K562 (cell line): Measurements from ENCODE around the gene SLAMF6. TPM values are rescaled to one million over a fixed set of nuclear protein-coding genes. Genes with fewer than 3 reads are reported as not detected.

Experiments
- ATAC-seq: fragments of 200-7000 bp; cut with Tn5 transposase; 3 replicates; pipeline ENCODE4 v1.9.1; 2020; ENCODE audit warnings: moderate library complexity
- BruUV-seq: library from RNA; stranded (reverse); fragments of 400-500 nt; replicated peaks from 2 replicates; lab custom pipeline; 2021; lab: Mats Ljungman, UMichigan
- CTCF ChIA-PET: fragments of 300-600 bp; formaldehyde crosslinking; extraction: SDS; loops from one replicate; lab custom pipeline; 2021; ENCODE audit warnings: low intra/inter-chr PET ratio; lab: Yijun Ruan, JAX
- POLR2A ChIA-PET: fragments of 300-600, 350-650 bp; sonication (Branson Sonifier 250); formaldehyde crosslinking; extraction: SDS; loops from one replicate; lab custom pipeline; 2021; ENCODE audit warnings: antibody characterized with exemption, inconsistent platforms; lab: Yijun Ruan, JAX
- DNase-seq, 4 experiments: peaks; one replicate each; pipeline versions ENCODE4 v3.0.0 to v3.0.0-alpha.2; 2011 to 2018; ENCODE audit warnings: low spot score in 3 of 4, mixed read lengths in 3 of 4; ENCODE audit errors: extremely low read depth in 1 of 4
- FAIRE-seq: peaks from 2 replicates; lab custom pipeline; 2011; peaks lifted over from hg19 to GRCh38; lab: Jason Lieb, UNC
- H2AFZ ChIP-seq: 2 replicates; pipeline ENCODE4 v1.6.0; 2011; ENCODE audit warnings: low read depth, low read length, control low read depth, inconsistent platforms
- H3K27ac ChIP-seq: fragments of 200-600 bp; 3 replicates; pipeline ENCODE4 v1.8.0; 2011; ENCODE audit warnings: low read depth, mild to moderate bottlenecking, control low read depth, inconsistent platforms, low read length, moderate library complexity, mixed read lengths; ENCODE audit errors: extremely low read depth
- H3K27me3 ChIP-seq, 2 experiments: fragments of 300-600 bp in 1 of 2; 2 replicates in 1 of 2; 3 replicates in 1 of 2; pipeline versions ENCODE4 v1.6.0 to v1.8.0; 2011; ENCODE audit warnings: inconsistent platforms in 2 of 2, low read length in 2 of 2, mild to moderate bottlenecking in 1 of 2, mixed read lengths in 1 of 2, moderate library complexity in 1 of 2; ENCODE audit not compliant: control insufficient read depth in 2 of 2, insufficient read depth in 2 of 2
- H3K36me3 ChIP-seq: fragments of 300-600 bp; 3 replicates; pipeline ENCODE4 v1.8.0; 2011; ENCODE audit warnings: mild to moderate bottlenecking, low read length, inconsistent platforms; ENCODE audit not compliant: control insufficient read depth, insufficient read depth
- H3K4me1 ChIP-seq, 2 experiments: fragments of 200-600 bp in 1 of 2; replicated peaks in 1 of 2; 2 replicates in 1 of 2; 3 replicates in 1 of 2; pipeline versions ENCODE4 v1.5.1 to v1.8.0; 2011; ENCODE audit warnings: inconsistent platforms in 2 of 2, low read length in 2 of 2, mild to moderate bottlenecking in 1 of 2, mixed read lengths in 1 of 2, moderate library complexity in 1 of 2; ENCODE audit not compliant: control insufficient read depth in 2 of 2, insufficient read depth in 2 of 2
- H3K4me2 ChIP-seq: 2 replicates; pipeline ENCODE4 v1.6.1; 2011; ENCODE audit warnings: low read length, control low read depth, inconsistent platforms, mixed read lengths; ENCODE audit not compliant: insufficient read depth
- H3K4me3 ChIP-seq: fragments of 200-600 bp; sonication (generic), shearing (Covaris generic); 2 replicates; pipeline ENCODE4 v1.5.1; 2016; ENCODE audit warnings: control low read depth, inconsistent platforms
- H3K79me2 ChIP-seq: fragments of 200-600 bp; 3 replicates; pipeline ENCODE4 v1.8.0; 2011; ENCODE audit warnings: low read length, inconsistent platforms; ENCODE audit not compliant: control insufficient read depth, insufficient read depth
- H3K9ac ChIP-seq, 2 experiments: 2 replicates each; pipeline versions ENCODE4 v1.6.0 to v1.6.1; 2011; ENCODE audit warnings: low read depth in 2 of 2, low read length in 2 of 2, control low read depth in 1 of 2, inconsistent platforms in 1 of 2, mild to moderate bottlenecking in 1 of 2, mixed read lengths in 1 of 2; ENCODE audit not compliant: insufficient read depth in 1 of 2
- H3K9me1 ChIP-seq: one replicate; pipeline ENCODE4 v1.6.0; 2011; ENCODE audit warnings: inconsistent platforms, mild to moderate bottlenecking, low read length, moderate library complexity; ENCODE audit not compliant: control insufficient read depth, insufficient read depth
- H3K9me3 ChIP-seq: replicated peaks from 2 replicates; pipeline ENCODE4 v1.5.1; 2011; ENCODE audit warnings: low read depth, low read length, inconsistent platforms; ENCODE audit not compliant: control insufficient read depth, insufficient read depth
- H4K20me1 ChIP-seq: replicated peaks from 2 replicates; pipeline ENCODE4 v1.6.1; 2011; ENCODE audit warnings: low read length, inconsistent platforms, mixed read lengths; ENCODE audit not compliant: control insufficient read depth, insufficient read depth
- ARID3B ChIP-seq: fragments of 250-450 bp; sonication (Bioruptor Pico); IDR thresholded peaks from 2 replicates; pipeline ENCODE4 v1.4.0; 2020; ENCODE audit warnings: borderline replicate concordance
- ATF2 ChIP-seq: sonication (generic); formaldehyde crosslinking; IDR thresholded peaks from 2 replicates; pipeline ENCODE4 v1.8.1; 2022; ENCODE audit warnings: missing genetic modification reagents
- CTCFL ChIP-seq: IDR thresholded peaks from 2 replicates; pipeline ENCODE4 v1.6.1; 2011; ENCODE audit warnings: borderline replicate concordance, low read depth, mild to moderate bottlenecking, moderate library complexity, low read length; ENCODE audit not compliant: insufficient read depth, poor library complexity, severe bottlenecking
- FOXA3 ChIP-seq, 2 experiments: fragments of 450-650 bp in 1 of 2; sonication (generic) in 1 of 2; formaldehyde crosslinking; IDR thresholded peaks in 1 of 2; conservative IDR thresholded peaks in 1 of 2; 2 replicates each; pipeline versions ENCODE4 v1.4.0 to v1.8.0; 2020 to 2022; ENCODE audit warnings: mild to moderate bottlenecking in 2 of 2, missing genetic modification reagents in 1 of 2
- NR4A1 ChIP-seq, 2 experiments: fragments of 250-450 bp in 1 of 2; fragments of 450-650 bp in 1 of 2; sonication (Bioruptor Pico) in 1 of 2; IDR thresholded peaks; 2 replicates each; pipeline versions ENCODE4 v1.4.0 to v1.6.1; 2016 to 2020; ENCODE audit warnings: mild to moderate bottlenecking in 2 of 2, missing compliant biosample characterization in 1 of 2, missing genetic modification characterization in 1 of 2, moderate library complexity in 1 of 2
- PCBP1 ChIP-seq: fragments of 200-400 bp; formaldehyde crosslinking; IDR thresholded peaks from 2 replicates; pipeline ENCODE4 v1.6.1; 2018; ENCODE audit warnings: mild to moderate bottlenecking, low read depth, low read length; ENCODE audit not compliant: poor library complexity, severe bottlenecking
- STAT5A ChIP-seq: IDR thresholded peaks from 2 replicates; pipeline ENCODE4 v1.6.1; 2012; ENCODE audit warnings: low read length, inconsistent platforms, borderline replicate concordance
- TSHZ1 ChIP-seq: fragments of 250-450 bp; sonication (Bioruptor Pico); IDR thresholded peaks from 2 replicates; pipeline ENCODE4 v1.4.0; 2020; ENCODE audit warnings: mild to moderate bottlenecking, moderate library complexity
- ZNF274 ChIP-seq: IDR thresholded peaks from 2 replicates; pipeline ENCODE4 v1.6.1; 2011; ENCODE audit warnings: low read depth, mild to moderate bottlenecking, low read length, moderate library complexity, borderline replicate concordance
- WGBS: fragments of 100-300 bp; shearing (Covaris generic); methylation state at CpG from one replicate; pipeline ENCODE4 v1.1.6; 2016; ENCODE audit warnings: low coverage, mixed read lengths; ENCODE audit not compliant: insufficient coverage; ENCODE audit errors: missing lambda C conversion rate; 5-methylcytosine and 5-hydroxymethylcytosine counted together
- in situ Hi-C: fragments of 300-500 bp; cut with MboI; formaldehyde crosslinking; loops from 4 replicates; pipeline ENCODE4 v1.15.0; 2018; ENCODE audit warnings: inconsistent platforms, mixed read lengths
- intact Hi-C: fragments of 100-400 bp; cut with micrococcal nuclease; formaldehyde crosslinking; loops from 2 replicates; pipeline ENCODE4 v1.14.2; 2022
- polyA plus RNA-seq, 8 experiments: library from polyadenylated mRNA; depleted of rRNA in 4 of 8; stranded (reverse) in 5 of 8; unstranded in 3 of 8; fragments of >200 nt; fragmentation: Nextera tagmentation in 2 of 8; fragmentation: Illumina TruSeq in 1 of 8; extraction: Ambion mirVana in 2 of 8; extraction: Trizol in 1 of 8; gene quantifications; 2 replicates each; pipeline versions ENCODE4 v1.2.1 to v1.2.3, GENCODE V29; 2011 to 2014; ENCODE audit warnings: inconsistent platforms in 1 of 8, missing spikeins in 1 of 8
- total RNA-seq, 7 experiments: library from RNA; depleted of rRNA in 6 of 7; stranded (reverse); fragments of >200 nt in 6 of 7; fragmentation: Illumina TruSeq in 2 of 7; extraction: Trizol in 2 of 7; gene quantifications; 2 replicates each; pipeline versions ENCODE4 v1.2.1 to v1.2.3, GENCODE V29; 2011 to 2021; ENCODE audit warnings: low replicate concordance in 1 of 7

SLAMF6 gene
- total and polyA plus RNA-seq, 9 of the 15 experiments (the other 6 are each of a cell fraction or from before 2014, with no cell fraction given): 0.56 to 4.8 (median 1.1) TPM

- Histone ChIP-seq H3K4me1 (peaks cover 33 to 57% of the 10 kb centered on the region in 2 experiments), H3K27ac (no peak overlapping the region; the same call in 2 of the 3 replicates), H3K9ac (no peak overlapping the region; a peak in 1 of 4 replicates), H3K4me2 (no peak overlapping the region), H4K20me1 (no peaks in the 10 kb centered on the region), H3K4me3 (no peak overlapping the region), H2AFZ (peak overlapping the region; percentile 11; the same call in 1 of the 2 replicates), H3K79me2 (no peaks in the 10 kb centered on the region), H3K27me3 (no peaks in the 10 kb centered on the region), H3K9me1 (no peaks in the 10 kb centered on the region), H3K36me3 (no peaks in the 10 kb centered on the region), H3K9me3 (no peaks in the 10 kb centered on the region)
- WGBS: 68% methylated on average over 6 of the region's 6 CpGs
- intact Hi-C loops: loop anchor here (1.0 kb wide), 1 partner anchor 57 kb away; no protein-coding TSS in a partner anchor
- FAIRE-seq (no peak), ATAC-seq (peak; percentile 77), DNase-seq (peak in 3 of 4 experiments; percentile 35 to 69 (median 37))
- in situ Hi-C loops: no loop called here
- no TSS peak for BruUV-seq
- POLR2A ChIA-PET: interaction anchor here (3.7 kb wide), 1 partner anchor 10 kb away, joined by 18 read pairs; no protein-coding TSS in a partner anchor
- CTCF ChIA-PET: no interaction called here
- TF ChIP-seq ARID3B (CRISPR knock-in tag) (no peak), NR4A1 (CRISPR knock-in tag; IDR thresholded peaks at IDR 0.05) (no peak), NR4A1 (tag; IDR thresholded peaks at IDR 0.05) (peak; percentile 66), ATF2 (CRISPR knock-in tag) (no peak), ZNF274 (no peak), FOXA3 (CRISPR knock-in tag; conservative IDR thresholded peaks at IDR 0.05 in 1 of 2, IDR thresholded peaks at IDR 0.05 in 1 of 2) (no peak), TSHZ1 (CRISPR knock-in tag) (peak; percentile 8; the same call in 1 of the 2 replicates), STAT5A (no peak), PCBP1 (no peak), CTCFL (peak; percentile 91)
Observed at GRCh38 chr1:160550572-160551034, 27.5 kb upstream of the SLAMF6 start.
